PFSK-1 (cell line): ENCODE results near the gene DAZL.

ENCODE experiments used
- POLR2AphosphoS5 ChIP-seq: IDR thresholded peaks from 2 replicates; pipeline ENCODE4 v1.6.1; 2012; ENCODE audit warnings: low read depth, mild to moderate bottlenecking, control low read depth, low read length, moderate library complexity
- REST ChIP-seq, 2 experiments: IDR thresholded peaks; 2 replicates each; pipeline versions ENCODE4 v1.6.1 to v1.8.0; 2011 to 2012; ENCODE audit warnings: low read depth in 2 of 2, low read length in 2 of 2, control low read depth in 1 of 2, inconsistent platforms in 1 of 2, mild to moderate bottlenecking in 1 of 2, moderate library complexity in 1 of 2; ENCODE audit not compliant: insufficient read depth in 1 of 2
- TAF1 ChIP-seq: IDR thresholded peaks from 2 replicates; pipeline ENCODE4 v1.6.1; 2012; ENCODE audit warnings: low read length, control low read depth, borderline replicate concordance; ENCODE audit not compliant: insufficient read depth

- TF ChIP-seq REST (IDR thresholded peaks at IDR 0.05; ENCODE audit: insufficient read depth in 1 of 2, low read depth in 2 of 2, low read length in 2 of 2) (no peak), POLR2AphosphoS5 (no peak), TAF1 (no peak)
Observed at GRCh38 chr3:16632395-16632794, 27.2 kb upstream of the DAZL start.
